Endothelial cell of umbilical vein (primary cell): ENCODE results near the gene RPGR. TPM values are rescaled to one million over a fixed set of nuclear protein-coding genes. Genes with fewer than 3 reads are reported as not detected.

Experiments
- Bru-seq: library from RNA; stranded (reverse); fragments of 400-500 nt; gene quantifications from one replicate; lab custom pipeline; 2021; lab: Mats Ljungman, UMichigan
- BruChase-seq, 2 experiments: library from RNA; stranded (reverse); fragments of 400-500 nt; gene quantifications; one replicate each; lab custom pipeline; 2021; lab: Mats Ljungman, UMichigan
- BruUV-seq: library from RNA; stranded (reverse); fragments of 400-500 nt; replicated peaks from 2 replicates; lab custom pipeline; 2021; lab: Mats Ljungman, UMichigan
- CTCF ChIA-PET: fragments of 300-600, 350-600 bp; sonication (Branson Sonifier 250); formaldehyde crosslinking; loops from one replicate; lab custom pipeline; 2021; ENCODE audit warnings: antibody characterized with exemption, inconsistent platforms; lab: Charles Lee
- POLR2A ChIA-PET: fragments of 300-600, 350-600 bp; sonication (Branson Sonifier 250); formaldehyde crosslinking; loops from one replicate; lab custom pipeline; 2021; ENCODE audit warnings: antibody characterized with exemption, inconsistent platforms; lab: Charles Lee
- DNase-seq: peaks from one replicate; pipeline ENCODE4 v3.0.0-alpha.2; 2011; ENCODE audit warnings: low read depth, low spot score
- FAIRE-seq: peaks from 2 replicates; lab custom pipeline; 2011; peaks lifted over from hg19 to GRCh38; lab: Jason Lieb, UNC
- H2AFZ ChIP-seq: 2 replicates; pipeline ENCODE4 v1.6.0; 2012; ENCODE audit warnings: low read depth, low read length, control low read depth, inconsistent platforms
- H3K27ac ChIP-seq: 2 replicates; pipeline ENCODE4 v1.5.1; 2011; ENCODE audit warnings: low read depth, mild to moderate bottlenecking, control low read depth, low read length, moderate library complexity; ENCODE audit not compliant: insufficient read depth
- H3K27me3 ChIP-seq, 2 experiments: 2 replicates each; pipeline versions ENCODE4 v1.6.0 to v1.6.1; 2011; ENCODE audit warnings: low read length in 2 of 2, mixed read lengths in 1 of 2; ENCODE audit not compliant: control insufficient read depth in 2 of 2, insufficient read depth in 2 of 2
- H3K36me3 ChIP-seq, 2 experiments: 2 replicates in 1 of 2; 3 replicates in 1 of 2; pipeline ENCODE4 v1.5.1; 2011; ENCODE audit warnings: low read length in 2 of 2, mild to moderate bottlenecking in 1 of 2, moderate library complexity in 1 of 2; ENCODE audit not compliant: control insufficient read depth in 2 of 2, insufficient read depth in 2 of 2; ENCODE audit errors: extremely low read depth in 1 of 2
- H3K4me1 ChIP-seq: 3 replicates; pipeline ENCODE4 v1.5.1; 2011; ENCODE audit warnings: mild to moderate bottlenecking, low read length; ENCODE audit not compliant: control insufficient read depth, insufficient read depth; ENCODE audit errors: extremely low read depth
- H3K4me2 ChIP-seq: 2 replicates; pipeline ENCODE4 v1.6.1; 2011; ENCODE audit warnings: low read length, control low read depth, mixed read lengths; ENCODE audit not compliant: insufficient read depth
- H3K4me3 ChIP-seq, 3 experiments: fragments of 200-600 bp in 1 of 3; sonication (generic), shearing (Covaris generic) in 1 of 3; replicated peaks in 1 of 3; 2 replicates each; pipeline ENCODE4 v1.5.1; 2011 to 2016; ENCODE audit warnings: control low read depth in 3 of 3, low read length in 3 of 3, mild to moderate bottlenecking in 2 of 3, inconsistent platforms in 1 of 3, low read depth in 1 of 3, moderate library complexity in 1 of 3; ENCODE audit not compliant: insufficient read depth in 1 of 3
- H3K79me2 ChIP-seq: 2 replicates; pipeline ENCODE4 v1.6.0; 2012; ENCODE audit warnings: low read length, inconsistent platforms; ENCODE audit not compliant: control insufficient read depth, insufficient read depth
- H3K9ac ChIP-seq: replicated peaks from 2 replicates; pipeline ENCODE3; 2011; ENCODE audit warnings: low read length, control low read depth; ENCODE audit not compliant: insufficient read depth; ENCODE audit errors: extremely low read depth
- H3K9me1 ChIP-seq: replicated peaks from 3 replicates; pipeline ENCODE4 v1.6.0; 2011; ENCODE audit warnings: mild to moderate bottlenecking, low read length; ENCODE audit not compliant: control insufficient read depth, insufficient read depth; ENCODE audit errors: extremely low read depth
- H3K9me3 ChIP-seq: replicated peaks from 2 replicates; pipeline ENCODE4 v1.5.1; 2012; ENCODE audit warnings: low read length, inconsistent platforms; ENCODE audit not compliant: control insufficient read depth, insufficient read depth
- H4K20me1 ChIP-seq: replicated peaks from 2 replicates; pipeline ENCODE3; 2011; ENCODE audit warnings: mild to moderate bottlenecking, low read length; ENCODE audit not compliant: control insufficient read depth, insufficient read depth; ENCODE audit errors: extremely low read depth
- CTCF ChIP-seq, 2 donors: IDR thresholded peaks; 1 replicate in 1 of 2; 2 replicates in 1 of 2; pipeline ENCODE4 v1.5.1; 2011; ENCODE audit warnings: low read length in 2 of 2, mild to moderate bottlenecking in 2 of 2, moderate library complexity in 2 of 2, control low read depth in 1 of 2, inconsistent platforms in 1 of 2, low read depth in 1 of 2; ENCODE audit not compliant: insufficient read depth in 1 of 2; ENCODE audit errors: extremely low read depth in 1 of 2
- FOS ChIP-seq: IDR thresholded peaks from 2 replicates; pipeline ENCODE4 v1.6.1; 2011; ENCODE audit warnings: mild to moderate bottlenecking, low read length, moderate library complexity, borderline replicate concordance; ENCODE audit not compliant: insufficient read depth
- MAX ChIP-seq: IDR thresholded peaks from 2 replicates; pipeline ENCODE4 v1.6.1; 2011; ENCODE audit not compliant: insufficient read depth, insufficient read length
- MYC ChIP-seq: IDR thresholded peaks from one replicate; pipeline ENCODE4 v1.6.1; 2011; ENCODE audit warnings: mild to moderate bottlenecking, low read depth, low read length
- POLR2A ChIP-seq: IDR thresholded peaks from 2 replicates; pipeline ENCODE4 v1.6.1; 2012; ENCODE audit warnings: low read depth, mild to moderate bottlenecking, control low read depth, low read length
- dilution Hi-C: fragments of 300-500 bp; cut with MboI; formaldehyde crosslinking; loops from one replicate; pipeline ENCODE4 v1.15.0; 2019; ENCODE audit warnings: low sequenced_read_pairs; ENCODE audit not compliant: extremely low pct_ligation_motif_present
- intact Hi-C: fragments of 100-400 bp; cut with micrococcal nuclease; formaldehyde crosslinking; loops from one replicate; pipeline ENCODE4 v1.10.0; 2022
- long read RNA-seq: library from polyadenylated mRNA; stranded (forward); transcript quantifications from one replicate; pipeline ENCODE4 v2.0.0, GENCODE V29; 2021
- polyA minus RNA-seq, 3 experiments: library from RNA; depleted of rRNA, polyadenylated mRNA; stranded (reverse); fragments of >200 nt; gene quantifications; 1 replicate in 1 of 3; 2 replicates in 2 of 3; pipeline ENCODE4 v1.2.3, GENCODE V29; 2011
- polyA plus RNA-seq, 4 experiments: library from polyadenylated mRNA; depleted of rRNA in 3 of 4; stranded (reverse) in 3 of 4; unstranded in 1 of 4; fragments of >200 nt; gene quantifications; 2 replicates each; pipeline versions ENCODE4 v1.2.1 to v1.2.3, GENCODE V29; 2011 to 2012; ENCODE audit warnings: missing spikeins in 1 of 4
- total RNA-seq: library from RNA; stranded (reverse); gene quantifications from 2 replicates; pipeline ENCODE4 v1.2.3, GENCODE V29; 2021

The RPGR gene, protein sequence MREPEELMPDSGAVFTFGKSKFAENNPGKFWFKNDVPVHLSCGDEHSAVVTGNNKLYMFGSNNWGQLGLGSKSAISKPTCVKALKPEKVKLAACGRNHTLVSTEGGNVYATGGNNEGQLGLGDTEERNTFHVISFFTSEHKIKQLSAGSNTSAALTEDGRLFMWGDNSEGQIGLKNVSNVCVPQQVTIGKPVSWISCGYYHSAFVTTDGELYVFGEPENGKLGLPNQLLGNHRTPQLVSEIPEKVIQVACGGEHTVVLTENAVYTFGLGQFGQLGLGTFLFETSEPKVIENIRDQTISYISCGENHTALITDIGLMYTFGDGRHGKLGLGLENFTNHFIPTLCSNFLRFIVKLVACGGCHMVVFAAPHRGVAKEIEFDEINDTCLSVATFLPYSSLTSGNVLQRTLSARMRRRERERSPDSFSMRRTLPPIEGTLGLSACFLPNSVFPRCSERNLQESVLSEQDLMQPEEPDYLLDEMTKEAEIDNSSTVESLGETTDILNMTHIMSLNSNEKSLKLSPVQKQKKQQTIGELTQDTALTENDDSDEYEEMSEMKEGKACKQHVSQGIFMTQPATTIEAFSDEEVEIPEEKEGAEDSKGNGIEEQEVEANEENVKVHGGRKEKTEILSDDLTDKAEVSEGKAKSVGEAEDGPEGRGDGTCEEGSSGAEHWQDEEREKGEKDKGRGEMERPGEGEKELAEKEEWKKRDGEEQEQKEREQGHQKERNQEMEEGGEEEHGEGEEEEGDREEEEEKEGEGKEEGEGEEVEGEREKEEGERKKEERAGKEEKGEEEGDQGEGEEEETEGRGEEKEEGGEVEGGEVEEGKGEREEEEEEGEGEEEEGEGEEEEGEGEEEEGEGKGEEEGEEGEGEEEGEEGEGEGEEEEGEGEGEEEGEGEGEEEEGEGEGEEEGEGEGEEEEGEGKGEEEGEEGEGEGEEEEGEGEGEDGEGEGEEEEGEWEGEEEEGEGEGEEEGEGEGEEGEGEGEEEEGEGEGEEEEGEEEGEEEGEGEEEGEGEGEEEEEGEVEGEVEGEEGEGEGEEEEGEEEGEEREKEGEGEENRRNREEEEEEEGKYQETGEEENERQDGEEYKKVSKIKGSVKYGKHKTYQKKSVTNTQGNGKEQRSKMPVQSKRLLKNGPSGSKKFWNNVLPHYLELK
- total RNA-seq (21.1 and 24.0 TPM in 2 replicates), polyA plus RNA-seq (1.8 and 2.7 TPM in 2 replicates), polyA minus RNA-seq (11.8 and 19.2 TPM in 2 replicates), Bru-seq, nascent RNA (percentile 86 among the genes with signal in this experiment), BruChase-seq, experiment 1, labeled RNA remaining after a 6-hour chase (percentile 72 among the genes with signal in this experiment), BruChase-seq, experiment 2, labeled RNA remaining after a 2-hour chase (percentile 88 among the genes with signal in this experiment)
- polyA plus RNA-seq (2011; cell fraction: cytosol; rRNA removed) = 3.0 and 3.5 TPM in 2 replicates
- polyA plus RNA-seq (2011; cell fraction: nucleus; rRNA removed) = 17.5 and 24.5 TPM in 2 replicates
- 18.9 and 29.3 TPM in 2 replicates for polyA plus RNA-seq (2012)
- polyA minus RNA-seq (2011; cell fraction: cytosol; rRNA and poly(A)+ RNA removed) = 2.9 TPM
- 34.0 and 37.1 TPM in 2 replicates for polyA minus RNA-seq (2011; cell fraction: nucleus; rRNA and poly(A)+ RNA removed)
- long read RNA-seq, transcript RPGR-201 (19 exons, 3,108 nt) = major isoform, 16 of 35 reads
- long read RNA-seq, partial matches to known transcripts = 6 of 35 reads
- long read RNA-seq, other reads (novel, unspliced or antisense) = 13 of 35 reads

DNA sequence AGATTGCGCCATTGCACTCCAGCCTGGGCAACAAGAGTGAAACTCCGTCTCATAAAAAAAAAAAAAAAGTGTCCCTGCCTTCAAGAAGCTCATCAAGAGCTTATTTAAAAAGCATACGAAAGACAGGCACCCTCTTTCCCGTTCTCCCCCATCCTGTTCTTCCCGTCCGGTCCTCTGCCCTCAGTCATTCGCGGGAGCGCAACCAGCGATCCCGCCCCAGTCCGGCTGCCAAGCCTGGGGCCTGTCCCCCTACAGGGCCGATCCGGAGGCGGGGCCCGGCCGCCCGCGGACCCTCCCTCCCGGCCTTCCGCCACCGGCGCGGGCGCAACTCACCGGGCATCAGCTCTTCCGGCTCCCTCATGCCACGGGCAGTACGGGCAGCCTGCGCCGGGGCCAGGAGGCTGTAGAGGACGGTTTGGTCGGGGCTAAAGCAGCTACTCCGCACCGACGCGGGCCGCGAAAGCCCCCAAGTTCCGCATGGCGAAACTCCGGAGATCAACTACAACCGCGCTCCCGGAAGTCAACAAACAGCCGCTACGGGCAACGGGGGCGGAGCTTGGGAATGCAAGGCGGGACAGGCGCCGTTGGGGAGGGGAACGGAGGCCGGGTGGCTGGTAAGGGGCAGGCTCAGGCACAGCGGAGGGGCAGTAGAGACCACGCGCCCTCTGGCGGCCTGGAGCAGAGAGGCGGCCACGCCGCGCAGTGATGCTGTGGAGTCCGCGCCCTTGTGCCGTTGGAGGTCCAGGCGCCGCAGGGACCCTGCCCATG, at the start of gene RPGR:
TSS of gene RPGR (minus strand) at position 503 of the 768 bp plus-strand sequence. CDS start at position 361, 142 bp downstream.
- dilution Hi-C loops (no loop called here), intact Hi-C loops (loop anchor here (1.0 kb wide), 5 partner anchors 23 to 135 kb away; partner anchors contain the start of gene SRPX)
- peak within 1 kb of the TSS; percentile 61 to 93 (median 66) for H3K4me3 ChIP-seq
- peak within 1 kb of the TSS; percentile 97 for H3K27ac ChIP-seq
- ChIA-PET CTCF (interaction anchor here (0.5 to 3.0 kb wide), 20 partner anchors 9 to 161 kb away, joined by 3 to 100 read pairs (median 6); partner anchors contain the start of gene SRPX), POLR2A (interaction anchor here (0.7 to 2.0 kb wide), 4 partner anchors 15 to 112 kb away, joined by 3 to 10 read pairs (median 5); no protein-coding TSS in a partner anchor)
- DNase-seq = peak; percentile 93
- no peaks in the 10 kb centered on the region for H3K9me1 ChIP-seq
- H2AFZ ChIP-seq = peak within 1 kb of the TSS; percentile 25
- H3K79me2 ChIP-seq = peaks cover 35% of the 10 kb centered on the region
- TF ChIP-seq POLR2A = peak; percentile 44
- peak; percentile 79 to 89 for TF ChIP-seq CTCF (IDR thresholded peaks at IDR 0.05; ENCODE audit: extremely low read depth in 1 of 2, insufficient read depth in 1 of 2, low read depth in 1 of 2, low read length in 2 of 2)
- TF ChIP-seq FOS = no peak
- TF ChIP-seq MYC = peak; percentile 59
- TF ChIP-seq MAX = peak; percentile 22
- no peaks in the 10 kb centered on the region for H3K36me3 ChIP-seq
- peaks cover 31% of the 10 kb centered on the region for H3K4me1 ChIP-seq
- H4K20me1 ChIP-seq = no peaks in the 10 kb centered on the region
- H3K27me3 ChIP-seq = no peaks in the 10 kb centered on the region
- FAIRE-seq = peak; percentile 85
- BruUV-seq = no TSS peak
- H3K4me2 ChIP-seq = peak within 1 kb of the TSS; percentile 96
- peak within 1 kb of the TSS; percentile 99 for H3K9ac ChIP-seq
- no peaks in the 10 kb centered on the region for H3K9me3 ChIP-seq
